Measurements from ENCODE around the gene EEF1G. TPM values are rescaled to one million over a fixed set of nuclear protein-coding genes. Genes with fewer than 3 reads are reported as not detected.

Gene EEF1G
- total RNA-seq, 2 experiments from 2014 or later = 1,986 to 2,351 TPM

DNA sequence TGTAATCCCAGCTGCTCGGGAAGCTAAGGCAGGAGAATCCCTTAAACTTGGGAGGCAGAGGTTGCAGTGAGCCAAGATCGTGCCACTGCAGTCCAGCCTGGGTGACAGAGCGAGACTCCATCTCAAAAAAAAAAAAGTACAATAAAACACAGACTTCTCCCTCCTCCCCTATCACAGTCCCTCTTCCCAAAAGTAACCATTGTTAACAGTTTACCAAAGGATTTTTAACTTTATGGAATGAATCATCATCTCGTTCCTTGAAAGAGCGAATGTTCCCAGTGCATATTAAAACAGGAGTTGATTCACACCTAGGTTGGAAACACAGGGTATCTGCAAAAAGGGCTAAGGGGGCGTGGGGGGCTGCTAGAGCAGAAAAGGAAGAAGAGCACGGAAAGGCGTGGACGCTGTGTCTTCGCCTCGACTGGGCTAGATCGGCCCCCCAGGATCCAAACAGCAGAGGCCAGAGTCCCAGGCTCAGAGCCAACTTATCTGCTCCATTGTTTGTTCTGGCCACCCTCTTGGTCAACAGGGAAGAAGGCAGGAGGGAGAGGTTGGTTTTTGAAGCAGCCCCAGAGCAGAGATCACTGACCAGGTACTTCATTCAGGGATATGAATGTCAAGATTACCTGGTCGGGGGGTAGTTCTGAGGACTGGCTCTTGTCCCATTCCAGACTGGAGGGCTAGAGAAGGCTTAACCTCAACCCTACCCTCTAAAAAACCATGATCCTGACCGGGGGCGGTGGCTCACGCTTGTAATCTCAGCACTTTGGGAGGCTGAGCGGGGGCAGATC lies 25.0 kb downstream of the EEF1G start:
- DNase-seq (no peak), ATAC-seq (no peak)
- H3K9me3 Mint-ChIP-seq (ENCODE audit: low read depth) = no peaks in the 10 kb centered on the region
- peaks cover 5% of the 10 kb centered on the region for H3K27me3 Mint-ChIP-seq
- POLR2A ChIA-PET = interaction anchor here (1.0 kb wide), 1 partner anchor 8 kb away, joined by 3 read pairs; no protein-coding TSS in a partner anchor
- H3K36me3 Mint-ChIP-seq (ENCODE audit: low read depth) = peaks cover 3% of the 10 kb centered on the region
- H3K4me1 Mint-ChIP-seq = peaks cover 70% of the 10 kb centered on the region
- intact Hi-C loops (cut with DNase I, micrococcal nuclease) = no loop called here
- no peak overlapping the region for H3K4me3 Mint-ChIP-seq
- no peak overlapping the region for H3K27ac Mint-ChIP-seq
- CTCF ChIA-PET = interaction anchor here (0.7 to 7.4 kb wide), 3 partner anchors 8 to 124 kb away, joined by 3 to 42 read pairs (median 6); no protein-coding TSS in a partner anchor

DNA sequence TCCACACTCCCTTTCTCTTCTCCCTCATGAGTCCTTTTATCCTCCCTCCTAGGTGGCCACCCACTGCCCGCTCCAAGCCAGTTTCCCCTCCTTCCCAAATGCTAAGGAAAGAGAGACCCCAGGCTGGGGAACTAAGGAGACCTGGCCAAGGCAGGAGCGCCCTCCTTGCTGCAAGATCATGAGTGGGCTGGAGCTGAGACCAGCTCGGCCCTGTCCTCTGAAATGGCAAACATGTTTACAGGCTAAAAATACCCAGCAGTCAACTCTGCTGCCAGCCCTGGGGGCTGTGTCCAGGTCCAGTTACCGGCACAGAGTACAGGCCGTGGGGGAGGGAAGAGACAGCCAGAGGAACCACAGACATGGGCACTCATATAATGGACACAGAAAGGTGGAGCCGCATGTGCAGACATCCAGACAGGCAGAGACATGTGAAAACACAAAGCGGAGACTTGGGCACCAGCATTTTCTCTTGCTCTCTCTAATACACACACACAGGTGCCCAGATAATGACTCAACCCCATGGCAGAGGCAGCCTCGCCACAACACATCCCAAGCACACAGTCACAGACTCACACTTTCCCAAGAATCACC lies 25.9 kb downstream of the EEF1G start:
- no peaks in the 10 kb centered on the region for H3K9me3 Mint-ChIP-seq (ENCODE audit: low read depth)
- ChIA-PET CTCF (interaction anchor here (0.6 to 1.5 kb wide), 4 partner anchors 9 to 284 kb away, joined by 3 to 6 read pairs (median 4); partner anchors contain the start of gene STX5), POLR2A (interaction anchor here (0.6 to 1.3 kb wide), 5 partner anchors 9 to 613 kb away, joined by 3 to 8 read pairs (median 3); no protein-coding TSS in a partner anchor)
- H3K4me3 Mint-ChIP-seq = peak overlapping the region; percentile 51
- DNase-seq = no peak
- H3K27ac Mint-ChIP-seq = no peak overlapping the region
- no peak for ATAC-seq
- H3K27me3 Mint-ChIP-seq = peaks cover 5% of the 10 kb centered on the region
- peaks cover 70% of the 10 kb centered on the region for H3K4me1 Mint-ChIP-seq
- intact Hi-C loops (cut with DNase I, micrococcal nuclease) = no loop called here
- peaks cover 1% of the 10 kb centered on the region for H3K36me3 Mint-ChIP-seq (ENCODE audit: low read depth)

DNA sequence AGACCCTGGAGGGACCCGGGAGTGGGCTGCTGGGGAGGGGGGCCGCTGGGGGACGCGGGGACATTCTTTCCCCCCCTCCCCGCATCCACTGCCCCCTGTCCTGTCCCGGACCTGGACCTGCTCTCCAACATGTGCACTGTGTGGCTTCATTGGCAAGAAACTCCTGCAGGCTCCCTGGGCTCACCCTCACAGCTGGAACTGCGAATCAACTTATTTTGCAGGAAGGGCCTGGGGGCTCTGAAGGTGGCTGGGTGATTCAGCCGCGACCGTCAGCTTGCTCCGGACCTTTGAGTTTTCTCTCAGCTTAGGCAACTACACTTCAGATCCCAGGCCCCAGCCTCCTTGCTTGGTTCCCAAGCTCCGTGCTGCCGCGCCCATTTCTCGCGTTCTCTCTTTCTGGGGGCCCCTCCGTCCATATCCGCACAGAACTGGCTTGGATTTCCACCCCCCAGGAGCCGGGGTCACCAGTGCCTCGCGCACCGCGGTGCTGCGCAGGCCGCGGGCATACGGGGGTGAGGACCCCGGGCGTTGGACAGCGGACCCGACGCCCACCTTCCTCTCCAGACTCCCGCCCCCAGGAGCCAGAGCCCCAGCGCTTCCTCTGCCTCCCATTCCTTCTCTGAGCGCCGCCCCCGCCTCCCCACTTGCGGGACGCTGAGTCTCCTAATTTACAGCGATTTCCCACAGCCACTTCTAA lies 26.6 kb downstream of the EEF1G start:
- peaks cover 69% of the 10 kb centered on the region for H3K4me1 Mint-ChIP-seq
- ATAC-seq (no peak), DNase-seq (no peak)
- H3K27ac Mint-ChIP-seq = no peak overlapping the region
- peak overlapping the region; percentile 52 for H3K4me3 Mint-ChIP-seq
- ChIA-PET POLR2A (interaction anchor here (0.6 to 1.3 kb wide), 4 partner anchors 10 to 612 kb away, joined by 3 to 8 read pairs (median 4); no protein-coding TSS in a partner anchor), CTCF (interaction anchor here (0.6 to 1.5 kb wide), 3 partner anchors 9 to 122 kb away, joined by 3 to 4 read pairs (median 4); partner anchors contain the start of gene TUT1)
- H3K9me3 Mint-ChIP-seq (ENCODE audit: low read depth) = no peaks in the 10 kb centered on the region
- H3K27me3 Mint-ChIP-seq = peaks cover 5% of the 10 kb centered on the region
- H3K36me3 Mint-ChIP-seq (ENCODE audit: low read depth) = peaks cover 1% of the 10 kb centered on the region
- intact Hi-C loops (cut with DNase I, micrococcal nuclease) = no loop called here

DNA sequence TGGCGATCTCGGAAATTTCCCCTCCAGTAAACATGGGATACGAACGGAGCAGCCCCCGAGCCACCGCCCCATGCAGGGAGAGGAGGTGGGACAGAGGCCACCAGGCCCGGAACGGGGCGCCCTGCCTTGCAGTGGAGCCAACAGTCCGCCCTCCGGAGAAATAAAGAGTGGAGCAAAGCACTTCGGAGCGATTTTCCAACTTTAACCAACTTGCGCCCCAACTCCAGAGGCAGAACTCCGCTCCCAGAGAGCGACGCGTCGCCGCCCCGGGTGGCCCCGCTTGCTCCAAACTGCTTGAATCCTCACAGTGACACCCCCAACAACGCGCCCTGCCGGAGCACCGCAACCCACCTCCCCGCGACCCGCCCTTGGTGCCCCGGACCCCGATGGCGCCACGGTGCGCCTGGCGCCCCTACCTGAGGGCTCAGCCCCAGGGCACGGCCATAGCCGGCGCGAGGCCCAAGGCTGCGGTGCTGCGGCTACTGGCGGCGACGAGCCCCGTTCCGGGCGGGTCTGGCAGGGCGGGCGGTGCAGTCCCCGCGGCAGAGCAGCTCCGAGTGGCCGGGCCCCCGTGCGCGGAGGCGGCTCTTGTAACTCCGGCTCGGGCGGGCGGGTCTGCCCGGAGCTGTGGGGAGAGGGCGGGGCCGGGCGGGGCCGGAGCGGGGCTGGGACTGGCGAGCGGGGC lies 27.3 kb downstream of the EEF1G start, which contains the start of gene AHNAK:
TSS of gene AHNAK (minus strand) at position 563 of the 685 bp plus-strand sequence. CDS start 10,708 bp downstream, outside the sequence.
- peak within 1 kb of the TSS; percentile 83 for H3K4me3 Mint-ChIP-seq
- intact Hi-C loops (cut with DNase I, micrococcal nuclease) = no loop called here
- POLR2A ChIA-PET = interaction anchor here (1.0 to 1.3 kb wide), 3 partner anchors 11 to 295 kb away, joined by 3 to 8 read pairs (median 4); no protein-coding TSS in a partner anchor
- peak within 1 kb of the TSS; percentile 70 for H3K27ac Mint-ChIP-seq
- no peaks in the 10 kb centered on the region for H3K9me3 Mint-ChIP-seq (ENCODE audit: low read depth)
- peaks cover 1% of the 10 kb centered on the region for H3K36me3 Mint-ChIP-seq (ENCODE audit: low read depth)
- peaks cover 69% of the 10 kb centered on the region for H3K4me1 Mint-ChIP-seq
- ATAC-seq (peak; percentile 45), DNase-seq (peak; percentile 85)
- CTCF ChIA-PET = interaction anchor here (0.6 to 1.1 kb wide), 3 partner anchors 10 to 118 kb away, joined by 3 to 4 read pairs (median 3); partner anchors contain the start of gene TUT1
- H3K27me3 Mint-ChIP-seq = peaks cover 5% of the 10 kb centered on the region

DNA sequence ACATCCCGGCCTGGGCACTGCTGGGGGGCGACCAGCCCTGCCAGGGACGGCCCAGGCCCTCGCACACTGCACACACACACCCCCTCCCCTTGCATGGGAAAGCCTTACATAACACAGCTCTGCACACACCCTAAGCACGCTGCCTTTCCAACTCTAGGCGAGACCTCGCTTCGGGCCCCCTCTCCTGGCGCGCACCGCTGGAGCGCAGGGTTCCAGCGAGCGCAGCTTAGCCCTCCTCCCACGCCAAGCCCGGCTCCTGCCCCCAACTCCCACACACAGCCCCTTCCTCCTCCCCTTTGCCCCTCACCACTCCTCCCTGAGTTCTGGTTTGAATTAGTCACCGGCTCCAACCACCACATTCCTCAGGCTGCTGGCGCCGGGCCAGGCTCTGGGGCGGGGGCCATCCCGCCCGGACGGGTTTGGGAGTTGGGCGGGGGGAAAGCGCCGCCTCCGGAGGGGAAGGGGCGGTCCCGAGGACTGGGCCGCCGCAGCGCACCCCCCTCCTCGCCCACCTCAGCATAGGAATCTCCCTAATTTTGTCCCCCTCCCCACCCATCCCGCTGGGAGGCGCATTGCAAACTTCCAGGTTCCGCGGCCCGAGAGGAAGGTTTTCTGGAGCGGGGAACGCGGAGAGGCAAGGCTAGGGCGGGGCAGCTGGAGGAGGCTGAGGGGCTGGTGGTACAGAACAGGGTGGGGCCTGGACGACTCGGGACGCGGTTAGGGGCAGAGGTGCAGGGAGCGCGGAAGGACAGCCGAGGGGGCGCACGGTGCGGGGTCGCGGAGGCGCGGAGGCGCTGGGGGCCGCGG lies 28.1 kb downstream of the EEF1G start:
- Mint-ChIP-seq H3K4me3 (peak overlapping the region; percentile 83), H3K27ac (peak overlapping the region; percentile 70), H3K36me3 (ENCODE audit: low read depth) (peaks cover 1% of the 10 kb centered on the region), H3K27me3 (peaks cover 5% of the 10 kb centered on the region), H3K9me3 (ENCODE audit: low read depth) (no peaks in the 10 kb centered on the region), H3K4me1 (peaks cover 69% of the 10 kb centered on the region)
- POLR2A ChIA-PET = interaction anchor here (1.0 to 2.8 kb wide), 2 partner anchors 12 to 28 kb away, joined by 3 to 16 read pairs; partner anchors contain the start of gene EEF1G
- DNase-seq (peak; percentile 74), ATAC-seq (peak; percentile 16)
- CTCF ChIA-PET = interaction anchor here (0.6 to 4.6 kb wide), 3 partner anchors 118 to 151 kb away, joined by 3 to 60 read pairs (median 3); no protein-coding TSS in a partner anchor
- intact Hi-C loops (cut with DNase I, micrococcal nuclease) = no loop called here

DNA sequence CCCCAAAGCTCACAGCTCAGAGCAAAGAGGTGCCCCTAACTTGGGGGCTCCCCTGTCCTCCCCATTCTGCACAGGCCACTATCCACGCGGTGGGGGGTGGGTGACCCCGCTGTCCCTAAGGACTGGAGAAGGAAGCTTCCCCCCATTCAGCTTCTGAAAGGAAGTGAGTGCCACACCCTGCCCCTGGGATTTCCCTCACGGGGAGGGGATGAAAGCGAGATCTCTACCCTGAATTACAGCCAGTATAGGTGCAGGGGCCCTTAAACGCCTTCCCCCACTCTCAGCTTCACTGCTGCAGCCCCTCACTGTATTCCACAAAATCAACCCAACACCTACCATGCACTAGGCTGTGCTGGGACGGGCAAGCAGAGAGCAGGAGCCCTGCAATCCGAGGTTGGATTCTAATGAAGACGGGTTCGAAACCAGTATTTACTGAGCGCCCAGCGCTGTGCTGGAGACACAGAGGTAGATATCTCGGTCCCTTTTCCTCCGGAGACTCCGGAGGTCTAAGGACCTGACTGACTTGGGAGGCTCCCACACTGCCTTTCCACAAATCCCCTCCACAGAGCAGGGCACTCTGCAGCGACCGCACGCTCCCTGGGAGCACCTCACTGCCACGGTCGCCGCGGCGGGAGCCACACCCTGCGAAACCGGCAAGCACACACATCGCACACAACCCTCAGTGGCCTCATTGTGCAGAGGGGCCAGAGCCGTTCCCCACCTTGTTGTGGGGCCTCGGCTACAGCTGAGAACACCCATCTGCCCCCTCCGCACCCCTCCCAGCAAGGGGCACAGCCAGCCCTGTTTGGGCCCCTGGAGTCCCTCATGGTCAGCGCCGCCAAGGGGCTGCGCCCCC lies 28.9 kb downstream of the EEF1G start:
- peaks cover 5% of the 10 kb centered on the region for H3K27me3 Mint-ChIP-seq
- ChIA-PET CTCF (interaction anchor here (0.6 to 4.6 kb wide), 8 partner anchors 8 to 121 kb away, joined by 3 to 60 read pairs (median 10); partner anchors contain the start of gene TUT1), POLR2A (interaction anchor here (0.5 to 2.8 kb wide), 3 partner anchors 9 to 29 kb away, joined by 3 to 16 read pairs (median 3); partner anchors contain the start of gene EEF1G)
- H3K4me1 Mint-ChIP-seq = peaks cover 68% of the 10 kb centered on the region
- H3K36me3 Mint-ChIP-seq (ENCODE audit: low read depth) = peaks cover 1% of the 10 kb centered on the region
- ATAC-seq (no peak), DNase-seq (peak; percentile 52)
- intact Hi-C loops (cut with DNase I, micrococcal nuclease) = loop anchor here (5.0 kb wide), 4 partner anchors 48 to 163 kb away; no protein-coding TSS in a partner anchor
- H3K27ac Mint-ChIP-seq = peak overlapping the region; percentile 70
- H3K9me3 Mint-ChIP-seq (ENCODE audit: low read depth) = no peaks in the 10 kb centered on the region
- H3K4me3 Mint-ChIP-seq = peak overlapping the region; percentile 83

DNA sequence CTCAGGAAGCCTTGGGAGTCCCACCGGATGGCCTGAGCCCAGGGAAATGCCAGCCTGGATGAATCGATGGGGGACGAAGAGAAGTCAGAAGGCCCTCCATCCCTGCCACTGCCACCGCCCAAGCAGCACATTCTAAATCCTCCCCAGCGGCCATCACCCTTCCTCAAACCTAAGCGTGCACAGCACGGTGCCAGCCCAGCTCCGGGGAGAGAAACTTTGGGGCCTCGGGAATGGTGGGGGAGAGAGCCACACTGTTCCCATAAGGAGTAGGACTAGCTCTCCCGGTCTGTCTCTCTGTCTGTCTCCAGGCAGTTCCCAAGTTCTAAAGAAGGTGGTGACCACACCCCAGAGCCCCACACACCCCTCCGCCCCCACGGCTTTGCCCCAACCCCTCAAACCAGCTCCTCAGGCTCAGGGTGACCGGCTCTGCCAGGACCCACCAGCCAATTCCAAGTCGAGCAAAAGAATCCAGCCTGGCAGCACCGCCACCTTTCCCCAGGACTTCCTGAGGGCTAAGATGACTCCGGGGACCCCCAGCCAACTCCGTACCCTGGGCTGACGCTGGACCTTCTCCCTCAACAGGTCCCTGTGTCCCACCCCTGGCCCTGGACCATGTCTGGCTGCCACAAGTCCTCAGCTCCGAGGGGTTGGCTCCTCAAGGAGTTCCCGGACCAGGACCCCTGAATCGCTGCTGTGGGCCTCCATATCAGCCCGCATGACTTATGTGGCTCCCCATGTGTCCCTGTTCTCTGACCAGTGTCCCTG lies 29.8 kb downstream of the EEF1G start:
- CTCF ChIA-PET = interaction anchor here (0.6 to 4.6 kb wide), 21 partner anchors 7 to 231 kb away, joined by 3 to 60 read pairs (median 5); partner anchors contain the start of genes TUT1 and ZBTB3
- ATAC-seq (no peak), DNase-seq (no peak)
- Mint-ChIP-seq H3K27ac (peak overlapping the region; percentile 58), H3K27me3 (peaks cover 5% of the 10 kb centered on the region), H3K4me3 (peak overlapping the region; percentile 83), H3K4me1 (peaks cover 75% of the 10 kb centered on the region), H3K36me3 (ENCODE audit: low read depth) (peaks cover 1% of the 10 kb centered on the region), H3K9me3 (ENCODE audit: low read depth) (no peaks in the 10 kb centered on the region)
- POLR2A ChIA-PET = interaction anchor here (0.5 to 2.8 kb wide), 6 partner anchors 8 to 119 kb away, joined by 3 to 26 read pairs (median 4); partner anchors contain the start of gene TUT1
- intact Hi-C loops (cut with DNase I, micrococcal nuclease) = loop anchor here (1.0 to 5.0 kb wide), 6 partner anchors 12 to 162 kb away; no protein-coding TSS in a partner anchor

DNA sequence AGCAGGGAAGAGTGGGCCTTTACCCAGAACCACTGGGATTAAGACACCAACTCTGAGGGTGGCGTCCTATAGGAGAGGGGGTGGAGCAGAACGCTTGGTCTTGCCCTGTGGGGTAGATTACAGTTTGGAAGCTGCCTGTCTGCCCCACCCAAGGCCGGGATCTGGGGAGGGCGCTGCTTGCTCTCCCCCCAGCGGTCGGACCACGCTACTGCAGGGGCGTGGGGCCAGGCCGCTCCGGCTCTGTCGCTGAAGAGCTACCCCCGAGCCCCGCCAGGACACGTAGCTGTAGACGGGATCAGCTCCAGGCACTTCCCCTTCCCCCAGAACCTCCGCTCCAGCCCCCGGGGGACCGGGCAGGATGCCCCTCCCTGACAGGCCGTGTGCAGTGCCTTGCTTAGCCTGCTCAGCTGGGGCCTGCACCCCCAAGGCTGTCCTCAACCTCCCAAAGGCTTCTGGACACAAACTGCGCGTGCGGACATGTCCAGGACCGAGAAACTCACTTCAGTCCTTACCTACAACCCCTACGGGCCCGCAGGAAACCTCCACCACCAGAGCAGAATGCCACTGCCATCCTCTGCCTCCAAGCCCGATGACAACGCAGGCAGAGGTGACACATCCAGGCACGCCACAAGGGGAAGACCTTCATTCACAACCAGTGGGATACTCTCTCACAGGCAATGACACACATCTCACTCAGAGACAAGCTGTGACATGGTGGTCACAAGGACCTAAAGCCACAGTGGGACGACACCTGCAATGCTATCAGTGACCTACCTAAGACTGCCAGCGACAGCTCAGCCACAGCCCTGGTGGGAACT lies 30.7 kb downstream of the EEF1G start:
- ATAC-seq = peak; percentile 67
- POLR2A ChIA-PET = interaction anchor here (0.7 to 2.8 kb wide), 7 partner anchors 9 to 121 kb away, joined by 3 to 26 read pairs (median 4); partner anchors contain the start of gene TUT1
- no peaks in the 10 kb centered on the region for H3K9me3 Mint-ChIP-seq (ENCODE audit: low read depth)
- H3K27me3 Mint-ChIP-seq = peaks cover 3% of the 10 kb centered on the region
- peak; percentile 84 for DNase-seq
- intact Hi-C loops (cut with DNase I, micrococcal nuclease) = loop anchor here (1.0 to 5.0 kb wide), 8 partner anchors 13 to 161 kb away; no protein-coding TSS in a partner anchor
- CTCF ChIA-PET = interaction anchor here (0.6 to 4.6 kb wide), 35 partner anchors 8 to 746 kb away, joined by 3 to 60 read pairs (median 4); partner anchors contain the start of genes EEF1G, TUT1 and ZBTB3
- peaks cover 1% of the 10 kb centered on the region for H3K36me3 Mint-ChIP-seq (ENCODE audit: low read depth)
- H3K27ac Mint-ChIP-seq = peak overlapping the region; percentile 58
- peak overlapping the region; percentile 83 for H3K4me3 Mint-ChIP-seq
- peaks cover 80% of the 10 kb centered on the region for H3K4me1 Mint-ChIP-seq

Measured in activated CD4-positive, alpha-beta T cell treated with anti-CD3 and anti-CD28 coated beads for 36 hours (primary cell).